ENCODE data around the gene RGMB. TPM values are rescaled to one million over a fixed set of nuclear protein-coding genes. Genes with fewer than 3 reads are reported as not detected.

RGMB gene
- total and polyA plus RNA-seq, 2 donors (not counting 3 experiments of a cell fraction or from before 2014, with no cell fraction given) = 15.0 to 31.3 TPM

GRCh38 chr5:98794001-98794400 is 20.5 kb downstream of the RGMB start:
- ChIA-PET CTCF (interaction anchor here (0.8 to 6.6 kb wide), 2 partner anchors 23 to 1563 kb away, joined by 3 to 94 read pairs; partner anchors contain the start of gene RGMB), POLR2A (no interaction called here)
- intact Hi-C loops (cut with micrococcal nuclease) = no loop called here
- H3K27me3 ChIP-seq (ENCODE audit: control insufficient read depth in 2 of 2, insufficient read depth in 2 of 2, low read length in 2 of 2) = no peaks in the 10 kb centered on the region
- H3K4me1 ChIP-seq (ENCODE audit: control insufficient read depth, extremely low read depth, insufficient read depth, low read length) = no peaks in the 10 kb centered on the region
- H4K20me1 ChIP-seq (replicated peaks; ENCODE audit: control insufficient read depth, extremely low read depth, insufficient read depth, low read length) = no peaks in the 10 kb centered on the region
- no peaks in the 10 kb centered on the region for H3K9me1 ChIP-seq (replicated peaks; ENCODE audit: control insufficient read depth, extremely low read depth, insufficient read depth, low read length)
- no TSS peak for BruUV-seq (replicated peaks)
- no peak overlapping the region for H2AFZ ChIP-seq (ENCODE audit: low read depth, low read length)
- H3K9ac ChIP-seq (replicated peaks; ENCODE audit: extremely low read depth, insufficient read depth, low read length) = no peak overlapping the region
- TF ChIP-seq POLR2AphosphoS5 (IDR thresholded peaks at IDR 0.05; ENCODE audit: insufficient read depth, low read depth, low read length) (no peak), MAX (IDR thresholded peaks at IDR 0.05; ENCODE audit: insufficient read depth, insufficient read length) (no peak), CTCF (IDR thresholded peaks at IDR 0.05; ENCODE audit: extremely low read depth in 1 of 2, insufficient read depth in 1 of 2, low read depth in 1 of 2, low read length in 2 of 2) (no peak), POLR2A (IDR thresholded peaks at IDR 0.05; ENCODE audit: low read depth, low read length) (no peak), MYC (IDR thresholded peaks at IDR 0.05; ENCODE audit: low read depth, low read length) (no peak), EZH2 (IDR thresholded peaks at IDR 0.05; ENCODE audit: borderline replicate concordance, low read depth, low read length, severe bottlenecking) (no peak), GATA2 (IDR thresholded peaks at IDR 0.05; ENCODE audit: insufficient read depth, insufficient read length, low read depth, low read length) (no peak), JUN (IDR thresholded peaks at IDR 0.05; ENCODE audit: borderline replicate concordance, insufficient read depth, insufficient read length, low read depth) (no peak), FOS (IDR thresholded peaks at IDR 0.05; ENCODE audit: borderline replicate concordance, insufficient read depth, low read length) (no peak)
- H3K4me3 ChIP-seq (replicated peaks in 1 of 3; ENCODE audit: insufficient read depth in 1 of 3, low read depth in 1 of 3, low read length in 3 of 3) = no peak overlapping the region
- H3K27ac ChIP-seq (ENCODE audit: insufficient read depth, low read depth, low read length) = no peak overlapping the region
- H3K9me3 ChIP-seq (replicated peaks; ENCODE audit: control insufficient read depth, insufficient read depth, low read length) = no peaks in the 10 kb centered on the region
- no peak overlapping the region for H3K4me2 ChIP-seq (ENCODE audit: insufficient read depth, low read length)
- dilution Hi-C loops (cut with MboI; ENCODE audit: extremely low pct_ligation_motif_present, low sequenced_read_pairs) = no loop called here
- peaks cover 50% of the 10 kb centered on the region for H3K79me2 ChIP-seq (ENCODE audit: control insufficient read depth, insufficient read depth, low read length)
- FAIRE-seq (no peak), DNase-seq (ENCODE audit: low read depth, low spot score) (no peak)
- peaks cover 8% of the 10 kb centered on the region in 2 experiments for H3K36me3 ChIP-seq (ENCODE audit: control insufficient read depth in 2 of 2, extremely low read depth in 1 of 2, insufficient read depth in 2 of 2, low read length in 2 of 2)

Measured in endothelial cell of umbilical vein (primary cell).